Measurements from ENCODE around the gene RESF1. TPM values are rescaled to one million over a fixed set of nuclear protein-coding genes. Genes with fewer than 3 reads are reported as not detected.

The RESF1 gene
- polyA plus RNA-seq, 1 experiment, result 16.9 TPM

DNA sequence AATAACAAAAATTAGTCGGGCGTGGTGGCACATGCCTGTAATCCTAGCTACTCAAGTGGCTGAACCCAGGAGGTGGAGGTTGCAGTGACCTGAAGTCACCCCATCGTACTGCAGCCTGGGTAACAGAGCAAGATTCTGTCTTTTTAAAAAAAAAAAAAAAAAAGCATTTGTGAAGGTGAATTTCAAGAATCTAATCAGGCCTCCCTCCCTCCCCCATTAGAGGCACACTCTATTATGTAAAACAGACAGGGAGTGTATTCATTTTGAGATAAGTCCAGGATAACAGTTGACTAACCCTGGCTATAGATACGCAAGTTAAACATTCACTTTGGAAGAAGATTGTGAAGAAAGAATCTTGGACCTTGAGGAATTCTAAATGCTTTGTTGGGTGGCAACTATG lies 2.9 kb downstream of the RESF1 start:
- Histone ChIP-seq H3K27me3 (ENCODE audit: control insufficient read depth, insufficient read depth, low read length) (no peaks in the 10 kb centered on the region), H3K27ac (ENCODE audit: low read depth, low read length) (no peak overlapping the region), H3K9me3 (ENCODE audit: control insufficient read depth, insufficient read depth, low read length) (no peaks in the 10 kb centered on the region; the same call in 1 of the 2 replicates), H3K4me3 (ENCODE audit: low read depth, low read length) (no peak overlapping the region)
- TF ChIP-seq CTCF (IDR thresholded peaks at IDR 0.05; ENCODE audit: low read depth, low read length), result no peak
- CTCF ChIA-PET, result interaction anchor here (1.0 kb wide), 1 partner anchor 309 kb away, joined by 6 read pairs; no protein-coding TSS in a partner anchor
- POLR2A ChIA-PET, result no interaction called here
- no peak for DNase-seq (ENCODE audit: low read depth, low spot score)

DNA sequence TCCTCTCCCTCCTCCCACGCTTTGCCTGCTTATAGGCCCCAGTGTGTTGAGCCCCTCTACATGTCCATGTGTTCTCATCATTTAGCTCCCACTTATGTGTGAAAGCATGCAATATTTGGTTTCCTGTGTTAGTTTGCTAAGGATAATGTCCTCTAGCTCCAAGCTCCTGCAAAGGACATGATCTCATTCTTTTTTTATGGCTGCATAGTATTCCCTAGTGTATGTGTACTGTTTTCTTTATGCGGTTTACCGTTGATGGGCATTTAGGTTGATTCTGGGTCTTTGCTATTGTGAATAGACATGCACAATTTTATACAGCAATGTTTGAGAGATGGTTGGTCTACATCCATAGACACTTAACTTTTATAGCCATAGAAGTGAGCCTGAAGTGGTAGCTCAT lies 5.1 kb downstream of the RESF1 start:
- Histone ChIP-seq H3K27me3 (ENCODE audit: control insufficient read depth, insufficient read depth, low read length) (no peaks in the 10 kb centered on the region), H3K9me3 (ENCODE audit: control insufficient read depth, insufficient read depth, low read length) (no peaks in the 10 kb centered on the region), H3K4me3 (ENCODE audit: low read depth, low read length) (no peak overlapping the region), H3K27ac (ENCODE audit: low read depth, low read length) (no peak overlapping the region)
- DNase-seq (ENCODE audit: low read depth, low spot score), result no peak
- no peak for TF ChIP-seq CTCF (IDR thresholded peaks at IDR 0.05; ENCODE audit: low read depth, low read length)
- ChIA-PET POLR2A (no interaction called here), CTCF (no interaction called here)

DNA sequence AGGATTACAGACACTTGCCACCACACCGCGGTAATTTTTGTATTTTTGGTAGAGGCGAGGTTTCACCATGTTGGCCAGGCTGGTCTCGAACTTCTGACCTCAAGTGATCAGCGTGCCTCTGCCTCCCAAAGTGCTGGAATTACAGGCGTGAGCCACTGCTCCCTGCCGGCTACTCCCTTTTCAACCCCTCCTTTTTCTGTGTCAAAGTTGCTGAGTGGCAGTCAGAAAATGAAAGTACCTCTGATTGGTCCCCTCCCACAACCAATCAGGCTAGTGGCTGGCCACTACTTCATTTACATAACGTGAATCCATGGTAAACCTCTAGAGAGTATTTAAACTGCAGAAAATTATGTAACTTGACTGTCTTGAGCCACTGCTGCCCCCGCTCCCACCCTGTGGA lies 5.9 kb downstream of the RESF1 start:
- H3K9me3 ChIP-seq (ENCODE audit: control insufficient read depth, insufficient read depth, low read length), result no peaks in the 10 kb centered on the region
- H3K27me3 ChIP-seq (ENCODE audit: control insufficient read depth, insufficient read depth, low read length), result no peaks in the 10 kb centered on the region
- POLR2A ChIA-PET, result no interaction called here
- CTCF ChIA-PET, result no interaction called here
- DNase-seq (ENCODE audit: low read depth, low spot score), result no peak
- no peak overlapping the region for H3K27ac ChIP-seq (ENCODE audit: low read depth, low read length)
- TF ChIP-seq CTCF (IDR thresholded peaks at IDR 0.05; ENCODE audit: low read depth, low read length), result no peak
- H3K4me3 ChIP-seq (ENCODE audit: low read depth, low read length), result no peak overlapping the region

DNA sequence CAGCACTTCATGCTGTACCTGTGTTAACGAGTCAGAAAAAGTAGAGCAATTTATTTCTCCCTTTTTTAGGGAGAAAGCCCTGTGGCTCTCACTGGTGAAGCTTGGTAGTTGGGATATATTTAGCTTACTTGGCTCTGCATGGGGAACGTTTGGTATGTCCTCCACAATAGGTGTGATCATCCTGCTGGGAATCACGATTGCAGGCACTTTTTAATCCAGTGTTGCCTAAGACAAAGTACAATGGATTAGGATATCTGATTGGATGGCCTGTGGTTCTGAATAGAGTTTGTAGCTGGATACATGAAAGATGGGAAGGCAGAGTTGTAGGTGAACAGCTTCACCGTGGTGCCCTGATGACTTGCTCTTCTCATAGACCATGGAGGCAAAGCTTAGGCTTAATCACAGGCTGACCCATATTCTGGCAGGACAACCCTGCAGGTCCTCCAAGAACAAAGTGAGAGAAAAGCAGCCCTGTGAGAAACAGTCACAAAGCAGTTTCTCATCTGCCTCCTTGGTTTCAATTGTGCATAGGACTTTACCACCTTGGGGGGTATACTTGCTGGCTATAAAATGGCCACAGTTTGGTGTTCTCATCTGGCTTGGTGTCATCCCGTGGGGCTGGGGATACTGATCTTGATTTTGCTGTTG lies 7.5 kb downstream of the RESF1 start:
- POLR2A ChIA-PET, result no interaction called here

DNA sequence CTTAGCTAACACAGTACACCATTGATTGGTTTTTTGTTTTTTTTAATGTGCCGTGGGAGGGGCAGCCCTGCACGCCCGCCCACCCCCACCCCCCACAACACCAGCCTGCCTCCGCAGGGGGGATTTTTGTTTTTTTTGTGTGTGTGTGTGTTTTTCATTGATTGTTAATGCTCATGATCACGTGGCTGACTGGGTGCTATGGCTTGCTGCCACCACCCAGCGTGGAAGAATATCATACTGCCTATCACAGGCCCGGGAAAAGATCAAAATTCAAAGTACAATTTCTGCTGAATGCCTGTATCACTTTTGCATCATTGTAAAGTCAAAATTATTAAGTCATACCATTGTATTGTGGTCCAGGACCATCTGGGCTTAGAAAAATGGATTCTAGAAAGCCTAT lies 8.3 kb downstream of the RESF1 start:
- no peak overlapping the region for H3K4me3 ChIP-seq (ENCODE audit: low read depth, low read length)
- no peak for TF ChIP-seq CTCF (IDR thresholded peaks at IDR 0.05; ENCODE audit: low read depth, low read length)
- POLR2A ChIA-PET, result no interaction called here
- no peaks in the 10 kb centered on the region for H3K27me3 ChIP-seq (ENCODE audit: control insufficient read depth, insufficient read depth, low read length)
- H3K27ac ChIP-seq (ENCODE audit: low read depth, low read length), result no peak overlapping the region
- CTCF ChIA-PET, result no interaction called here
- H3K9me3 ChIP-seq (ENCODE audit: control insufficient read depth, insufficient read depth, low read length), result peaks cover 7% of the 10 kb centered on the region
- DNase-seq (ENCODE audit: low read depth, low spot score), result no peak

More for the DNA sequence above, 7.5 kb downstream of the RESF1 start:
- no peak overlapping the region for H3K27ac ChIP-seq (ENCODE audit: low read depth, low read length)
- no peak for DNase-seq (ENCODE audit: low read depth, low spot score)
- no peak for TF ChIP-seq CTCF (IDR thresholded peaks at IDR 0.05; ENCODE audit: low read depth, low read length)
- no peak overlapping the region for H3K4me3 ChIP-seq (ENCODE audit: low read depth, low read length)
- CTCF ChIA-PET, result no interaction called here
- no peaks in the 10 kb centered on the region for H3K27me3 ChIP-seq (ENCODE audit: control insufficient read depth, insufficient read depth, low read length)
- H3K9me3 ChIP-seq (ENCODE audit: control insufficient read depth, insufficient read depth, low read length), result no peaks in the 10 kb centered on the region

Measured in AG04450 (cell line).